Stimulated activated naive CD8-positive, alpha-beta T cell treated with anti-CD3 and anti-CD28 coated beads, Interleukin-15, amount 100 ng/mL, for 72 hours (primary cell): ENCODE data around the gene RPS6KA3.
A peak's percentile ranks its signal among the peaks of the same experiment; 100 is the strongest.
"Not testable (repeated sequence)": the region's sequence is repeated elsewhere in the genome, so short reads cannot be mapped to it uniquely, and the experiment has no call there.

ENCODE experiments used
- ATAC-seq: fragments of 150-1000 bp; cut with Tn5 transposase; 2 replicates; pipeline ENCODE4 v1.10.0; 2021; ENCODE audit warnings: mild to moderate bottlenecking, moderate library complexity
- DNase-seq, 2 donors: peaks; one replicate each; pipeline ENCODE4 v3.0.0; 2021 to 2022
- H3K27ac Mint-ChIP-seq, 2 donors: one replicate each; pipeline ENCODE4 v1.8.0; 2022; ENCODE audit warnings: mild to moderate bottlenecking in 2 of 2, mixed read lengths in 2 of 2, moderate library complexity in 2 of 2
- H3K27me3 Mint-ChIP-seq: one replicate; pipeline ENCODE4 v1.8.0; 2022; ENCODE audit warnings: mixed read lengths
- H3K4me1 Mint-ChIP-seq: one replicate; pipeline ENCODE4 v1.8.0; 2022; ENCODE audit warnings: mild to moderate bottlenecking, mixed read lengths
- H3K4me3 Mint-ChIP-seq, 2 donors: one replicate each; pipeline ENCODE4 v1.8.0; 2022; ENCODE audit warnings: mild to moderate bottlenecking in 2 of 2, mixed read lengths in 2 of 2, moderate library complexity in 1 of 2
- H3K9me3 Mint-ChIP-seq, 2 donors: one replicate each; pipeline ENCODE4 v1.8.0; 2022; ENCODE audit warnings: mixed read lengths in 2 of 2

RPS6KA3 gene

DNA sequence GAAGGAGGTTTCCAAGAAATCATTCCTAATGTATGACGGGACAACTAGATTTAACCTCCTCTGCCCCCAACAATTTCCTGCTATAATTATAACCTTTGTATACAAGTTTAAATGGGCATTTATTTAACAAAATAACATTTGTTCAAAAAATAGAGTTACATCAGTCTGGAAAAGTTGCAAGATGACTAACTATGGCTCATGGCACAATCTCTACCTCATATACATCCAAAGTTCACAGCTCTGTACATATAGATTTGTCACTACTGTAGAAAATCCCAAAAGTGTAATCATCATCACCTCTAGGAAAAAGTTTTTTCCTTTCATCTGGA is 3.8 kb upstream of the RPS6KA3 start:
- peaks cover 8% of the 10 kb centered on the region for H3K4me1 Mint-ChIP-seq

DNA sequence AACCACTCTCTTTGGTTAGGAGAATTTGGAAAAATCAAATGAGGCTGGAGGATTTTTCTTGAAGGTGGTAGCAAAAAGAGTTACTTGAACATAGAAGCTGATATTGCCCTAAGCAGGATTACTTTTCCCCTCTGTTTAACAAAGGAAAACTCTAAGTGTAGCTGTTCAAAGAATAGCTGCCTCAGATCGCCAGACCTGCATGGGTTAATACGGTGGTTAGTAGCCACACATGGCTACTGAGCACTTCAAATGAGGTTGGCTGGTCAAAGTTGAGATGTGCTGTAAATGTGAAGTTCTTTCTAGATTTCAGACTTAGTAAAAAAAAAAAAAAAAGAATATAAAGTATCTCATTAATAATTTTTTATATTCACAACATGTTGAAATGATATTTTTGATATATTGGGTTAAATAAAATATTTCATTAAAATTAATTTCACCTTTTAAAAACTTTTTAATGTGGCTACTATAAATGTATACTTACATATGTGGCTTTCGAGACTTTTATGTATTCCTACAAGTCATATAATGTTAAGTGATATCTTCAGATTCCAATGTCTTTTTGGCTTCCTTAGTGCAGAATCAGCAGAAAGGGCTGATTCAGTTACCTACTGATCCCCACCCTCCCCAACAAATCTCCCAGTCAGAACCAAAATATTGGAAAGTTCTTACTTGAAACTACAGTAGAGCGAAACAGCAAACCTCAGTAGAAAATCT is 3.3 kb upstream of the RPS6KA3 start:
- Mint-ChIP-seq H3K27me3 (no peaks in the 10 kb centered on the region), H3K9me3 (no peaks in the 10 kb centered on the region), H3K4me1 (peaks cover 8% of the 10 kb centered on the region), H3K27ac (peak overlapping the region in 1 of 2 donors; percentile 40), H3K4me3 (no peak overlapping the region)
- DNase-seq (no peak), ATAC-seq (no peak)

More for the DNA sequence above, 3.8 kb upstream of the RPS6KA3 start:
- ATAC-seq (no peak), DNase-seq (no peak)
- H3K27me3 Mint-ChIP-seq = no peaks in the 10 kb centered on the region
- H3K27ac Mint-ChIP-seq = peak overlapping the region in 1 of 2 donors; percentile 40
- H3K9me3 Mint-ChIP-seq = no peaks in the 10 kb centered on the region
- H3K4me3 Mint-ChIP-seq = no peak overlapping the region

DNA sequence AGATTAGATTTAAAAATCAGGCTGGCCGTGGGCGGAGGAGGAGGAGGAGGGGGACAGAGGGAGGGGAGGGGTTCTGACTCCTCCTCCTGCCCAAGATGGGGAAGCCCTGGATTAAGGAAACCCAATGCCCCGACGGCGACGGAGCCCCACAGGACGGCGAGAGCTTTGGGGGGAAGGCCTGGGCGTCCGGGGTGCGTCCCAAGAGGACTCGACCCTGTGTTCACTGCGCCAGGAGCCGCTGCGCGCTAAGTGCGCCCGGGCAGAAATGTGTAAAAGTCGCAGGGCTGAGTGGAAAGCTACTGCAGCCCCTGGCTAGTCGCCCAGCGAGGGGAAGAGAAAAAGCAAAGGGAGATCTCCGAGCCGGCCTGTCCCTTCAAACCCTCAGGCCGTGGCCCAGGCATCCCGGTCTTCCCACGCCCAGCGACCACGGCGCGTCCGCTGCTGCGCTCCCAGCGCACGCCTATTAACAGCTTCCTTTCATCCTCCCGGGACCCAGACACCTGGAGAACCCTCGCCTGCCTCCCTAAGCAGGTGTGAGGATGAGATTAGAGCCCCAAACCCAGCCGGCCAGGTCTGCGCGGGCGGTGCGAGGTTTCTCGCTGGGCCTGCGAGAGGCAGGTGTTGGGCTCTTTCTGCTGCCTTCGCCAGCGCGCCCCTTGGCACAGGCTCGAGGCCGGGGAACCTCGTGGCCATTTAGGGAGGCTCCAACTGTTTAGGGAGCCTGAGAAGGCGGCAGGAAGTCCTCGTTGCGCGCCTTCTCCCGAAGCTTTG is 1.4 kb upstream of the RPS6KA3 start:
- H3K27ac Mint-ChIP-seq = peak overlapping the region in 1 of 2 donors; percentile 98

DNA sequence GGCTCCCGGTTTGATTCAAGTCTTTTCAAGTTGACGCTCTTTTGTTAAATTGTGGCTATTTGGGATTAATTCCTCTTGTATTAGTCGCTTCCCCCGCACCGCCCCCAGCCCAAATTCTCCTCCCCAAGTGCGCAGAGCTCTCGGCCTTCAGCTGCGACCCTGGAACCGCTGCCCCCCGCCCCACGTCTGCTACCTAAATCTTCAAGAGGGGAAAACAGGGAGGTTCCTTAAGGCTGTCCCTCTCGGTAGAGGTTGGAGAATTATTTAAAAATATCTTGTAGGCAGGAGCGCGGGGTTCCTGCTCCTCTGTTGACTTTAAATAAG is 860 bp upstream of the RPS6KA3 start:
- Mint-ChIP-seq H3K4me1 (peaks cover 15% of the 10 kb centered on the region), H3K4me3 (peak overlapping the region; percentile 90 to 94), H3K27me3 (no peaks in the 10 kb centered on the region), H3K27ac (peak overlapping the region; percentile 91 to 98), H3K9me3 (no peaks in the 10 kb centered on the region)
- ATAC-seq (no peak), DNase-seq (no peak)

More for the DNA sequence above, 1.4 kb upstream of the RPS6KA3 start:
- Mint-ChIP-seq H3K4me3 (peak overlapping the region; percentile 90 to 94), H3K27me3 (no peaks in the 10 kb centered on the region), H3K4me1 (peaks cover 14% of the 10 kb centered on the region), H3K9me3 (no peaks in the 10 kb centered on the region)
- DNase-seq (peak in 1 of 2 donors; percentile 3), ATAC-seq (no peak)

DNA sequence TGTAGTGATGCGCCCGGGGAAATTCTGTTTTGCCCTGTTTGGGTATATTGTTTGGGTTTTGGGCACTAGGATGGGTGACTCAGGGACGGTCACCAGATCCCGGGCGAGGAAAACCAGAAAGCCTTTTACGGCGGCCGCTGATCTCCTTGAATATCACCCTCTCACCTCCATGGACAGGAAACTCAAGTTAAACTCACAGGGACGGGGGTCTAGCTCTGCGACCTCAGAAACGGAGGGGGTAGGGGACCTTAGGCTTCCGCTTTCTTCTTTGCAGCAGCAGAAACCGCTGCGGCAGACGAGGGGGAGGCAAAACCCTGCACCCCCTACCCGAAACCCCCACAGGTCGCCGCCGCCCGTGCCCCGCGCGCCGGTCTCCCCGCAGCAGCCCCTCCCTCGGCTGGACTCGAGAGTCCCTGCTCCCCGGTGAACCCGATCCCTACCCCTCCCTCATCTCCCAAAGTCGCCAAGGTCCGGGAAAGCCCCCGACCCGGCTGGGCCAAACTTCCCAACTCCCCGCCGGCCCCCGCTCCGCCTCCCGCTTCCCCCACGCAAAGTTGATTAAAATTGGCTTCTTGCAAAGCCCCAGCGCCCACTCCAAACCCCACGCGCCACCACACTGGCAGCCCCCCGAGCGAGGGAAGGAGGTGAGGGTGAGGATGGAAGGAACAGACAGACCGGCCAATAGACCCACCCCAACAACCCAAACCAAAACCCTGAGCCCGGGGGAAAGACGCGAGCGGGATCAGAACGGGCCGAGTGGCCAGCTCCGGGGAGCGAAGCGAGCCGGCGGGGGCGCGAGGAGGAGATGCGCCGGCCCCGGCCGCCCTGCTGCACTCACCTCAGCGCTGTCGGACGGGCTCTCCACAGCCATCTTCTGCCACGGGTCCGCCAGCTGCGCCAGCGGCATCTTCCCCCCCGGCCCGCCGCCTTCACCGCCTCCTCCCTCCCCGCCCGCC is 705 bp downstream of the RPS6KA3 start:
- ATAC-seq = peak; percentile 18
- peaks cover 22% of the 10 kb centered on the region for H3K4me1 Mint-ChIP-seq
- no peaks in the 10 kb centered on the region for H3K27me3 Mint-ChIP-seq
- peak overlapping the region; percentile 82 to 91 for H3K4me3 Mint-ChIP-seq
- H3K9me3 Mint-ChIP-seq = no peaks in the 10 kb centered on the region
- peak overlapping the region; percentile 95 to 98 for H3K27ac Mint-ChIP-seq
- DNase-seq = peak; percentile 43 to 53

DNA sequence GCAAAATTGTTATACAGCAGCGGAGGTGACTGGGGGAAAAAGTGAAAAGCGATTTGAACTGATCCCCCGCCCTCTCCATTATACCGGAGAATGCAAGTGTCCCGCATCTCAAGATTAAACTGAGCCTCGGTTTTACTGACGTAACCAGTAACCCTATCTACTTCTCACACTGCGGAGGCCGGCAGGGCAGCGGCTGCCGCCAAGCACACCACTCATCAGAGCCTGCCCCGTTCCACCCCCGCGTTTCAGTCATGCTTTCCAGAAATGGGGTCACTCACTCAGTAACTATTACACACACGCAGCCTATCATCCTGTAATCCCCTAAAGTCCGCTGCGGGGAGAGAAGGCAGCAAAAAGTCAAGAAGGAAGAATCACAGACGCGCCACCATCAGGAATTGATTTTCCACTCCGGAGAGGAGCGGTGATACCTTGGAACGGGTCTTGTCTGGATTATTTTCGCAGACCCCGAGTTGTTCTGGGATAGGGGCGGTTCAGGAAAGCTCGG is 1.4 kb downstream of the RPS6KA3 start:
- peak overlapping the region; percentile 82 to 91 for H3K4me3 Mint-ChIP-seq

DNA sequence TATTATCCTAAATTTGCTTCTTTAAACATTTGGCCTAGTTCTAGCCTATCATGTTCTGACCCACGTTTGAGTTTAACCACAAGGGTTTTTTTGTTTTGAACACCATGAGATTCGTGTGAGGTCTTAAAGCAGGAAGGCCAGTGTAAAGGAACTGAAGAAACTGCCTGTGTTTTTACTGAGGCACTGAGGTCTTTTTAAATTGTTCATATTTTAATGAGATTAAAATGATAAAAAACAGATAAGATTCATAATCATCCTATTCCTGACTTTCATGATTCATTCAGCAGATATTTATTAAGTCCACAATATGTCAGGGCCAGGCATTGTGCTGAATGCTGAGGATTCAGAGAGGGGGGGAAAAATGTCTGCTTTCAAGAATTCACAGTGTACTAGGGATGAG is 3.2 kb downstream of the RPS6KA3 start:
- DNase-seq (no peak), ATAC-seq (no peak)
- peak overlapping the region; percentile 22 to 63 for H3K27ac Mint-ChIP-seq
- H3K27me3 Mint-ChIP-seq = no peaks in the 10 kb centered on the region
- peaks cover 32% of the 10 kb centered on the region for H3K4me1 Mint-ChIP-seq
- H3K4me3 Mint-ChIP-seq = peak overlapping the region; percentile 76 to 91
- H3K9me3 Mint-ChIP-seq = no peaks in the 10 kb centered on the region

More for the DNA sequence above, 1.4 kb downstream of the RPS6KA3 start:
- peak; percentile 75 to 87 for DNase-seq
- no peaks in the 10 kb centered on the region for H3K27me3 Mint-ChIP-seq
- peak overlapping the region; percentile 95 to 98 for H3K27ac Mint-ChIP-seq
- H3K4me1 Mint-ChIP-seq = peaks cover 25% of the 10 kb centered on the region
- peak; percentile 83 for ATAC-seq
- H3K9me3 Mint-ChIP-seq = no peaks in the 10 kb centered on the region

DNA sequence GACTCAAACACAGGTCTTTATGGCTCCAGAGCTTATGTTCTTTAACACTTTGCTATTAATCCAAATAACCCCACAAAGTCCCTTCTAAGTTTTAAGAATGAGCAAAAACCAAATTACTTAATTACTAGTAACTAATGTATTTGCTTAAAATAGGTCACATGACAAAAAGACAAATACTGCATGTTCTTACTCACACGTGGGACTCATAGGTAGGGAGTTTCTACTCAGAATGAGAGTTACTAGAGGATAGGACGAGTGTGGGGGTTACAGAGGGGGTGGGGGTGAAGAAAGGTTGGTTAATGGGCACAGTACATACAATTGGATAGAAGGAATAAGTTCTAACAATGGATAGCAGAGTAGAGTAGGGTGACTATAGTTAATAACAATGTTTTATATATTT is 5.8 kb downstream of the RPS6KA3 start:
- H3K27ac Mint-ChIP-seq = no peak overlapping the region
- ATAC-seq (no peak), DNase-seq (no peak)
- H3K9me3 Mint-ChIP-seq = no peaks in the 10 kb centered on the region
- peak overlapping the region in 1 of 2 donors; percentile 62 for H3K4me3 Mint-ChIP-seq
- H3K4me1 Mint-ChIP-seq = peaks cover 36% of the 10 kb centered on the region
- H3K27me3 Mint-ChIP-seq = no peaks in the 10 kb centered on the region

DNA sequence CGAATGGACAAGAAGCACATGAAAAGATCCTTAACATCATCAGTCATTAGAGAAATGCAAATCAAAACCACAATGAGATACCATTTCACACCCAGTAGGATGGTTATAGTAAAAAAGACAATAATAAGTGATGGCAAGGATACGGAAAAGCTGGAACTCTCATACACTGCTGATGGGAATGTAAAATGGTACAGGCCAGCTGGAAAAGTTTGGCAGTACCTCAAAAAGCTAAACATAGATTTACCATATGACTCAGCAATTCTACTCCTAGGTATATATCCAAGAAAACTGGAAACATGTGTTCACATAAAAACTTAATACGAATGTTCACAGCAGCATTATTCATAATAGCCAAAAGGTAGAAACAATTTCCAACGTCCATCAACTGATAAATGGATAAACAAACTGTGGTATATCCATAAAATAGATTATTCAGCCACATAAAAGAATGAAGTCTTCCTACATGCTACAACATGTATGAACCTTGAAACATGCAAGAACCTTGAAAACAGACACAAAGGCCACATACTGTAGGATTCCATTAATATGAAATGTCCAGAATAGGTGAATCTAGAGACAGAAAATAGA is 11.9 kb downstream of the RPS6KA3 start:
- no peaks in the 10 kb centered on the region for H3K27me3 Mint-ChIP-seq
- peaks cover 45% of the 10 kb centered on the region for H3K4me1 Mint-ChIP-seq
- no peaks in the 10 kb centered on the region for H3K9me3 Mint-ChIP-seq
- H3K4me3 Mint-ChIP-seq = no peak overlapping the region
- no peak for ATAC-seq
- H3K27ac Mint-ChIP-seq = no peak overlapping the region
- no peak for DNase-seq

DNA sequence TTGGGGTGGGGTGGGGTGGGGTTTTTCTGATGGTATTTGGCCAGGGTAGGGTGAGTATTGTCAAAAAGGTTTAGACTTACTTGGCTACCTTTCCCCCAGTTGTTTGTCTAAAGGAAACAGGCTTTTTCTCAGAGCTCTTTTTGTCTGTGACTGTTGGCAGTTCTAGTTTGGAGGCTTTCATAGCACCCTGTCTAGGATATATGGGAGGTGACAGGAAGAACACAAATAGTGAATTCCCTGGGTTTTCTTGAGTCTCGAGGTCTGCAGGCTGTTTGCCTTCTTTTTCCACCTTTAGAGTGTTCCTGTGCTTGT is 13.5 kb downstream of the RPS6KA3 start:
- no peak overlapping the region for H3K4me3 Mint-ChIP-seq
- no peak for DNase-seq
- peak; percentile 37 for ATAC-seq
- H3K27ac Mint-ChIP-seq = no peak overlapping the region
- H3K27me3 Mint-ChIP-seq = no peaks in the 10 kb centered on the region
- H3K9me3 Mint-ChIP-seq = no peaks in the 10 kb centered on the region
- peaks cover 52% of the 10 kb centered on the region for H3K4me1 Mint-ChIP-seq

DNA sequence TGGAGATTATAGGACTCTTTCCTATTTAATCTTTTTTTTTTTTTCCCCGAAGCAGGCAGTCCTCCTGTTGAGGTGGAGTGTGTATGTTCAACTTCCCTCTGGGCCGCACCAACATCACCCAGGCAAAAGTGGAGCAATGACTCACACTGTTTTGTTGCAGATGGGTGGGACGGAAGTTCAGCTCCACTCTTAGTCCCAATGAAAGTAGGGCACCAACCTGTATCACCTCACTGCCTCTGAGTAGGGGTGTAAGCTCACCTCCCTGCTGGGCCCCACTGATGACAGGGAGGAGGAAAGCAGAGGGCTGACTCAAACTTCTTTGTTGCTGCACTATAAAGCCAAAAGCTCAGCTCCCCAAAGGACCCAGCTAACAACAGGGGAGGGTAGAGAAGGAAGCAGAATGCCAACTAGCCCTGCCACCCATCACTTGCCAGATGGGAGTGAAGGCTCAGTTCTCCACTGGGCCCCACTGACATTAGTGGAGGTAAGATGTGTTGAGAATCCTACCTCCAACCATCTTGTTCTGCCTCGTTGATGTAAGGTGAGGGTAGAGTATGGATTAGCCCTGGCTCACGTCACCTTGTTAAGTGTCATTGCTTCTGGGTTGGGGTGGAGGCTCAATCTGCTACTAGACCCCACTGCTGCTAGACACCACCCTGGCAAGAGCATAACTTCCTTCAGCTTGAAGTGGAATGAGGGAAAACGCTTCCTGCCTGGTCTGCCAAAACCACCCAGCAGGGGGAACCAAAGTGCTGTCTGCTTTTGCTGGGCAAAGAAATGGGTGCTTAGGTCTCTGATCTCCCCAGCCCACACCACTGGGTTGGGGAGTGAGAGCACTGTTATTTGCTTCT is 14.1 kb downstream of the RPS6KA3 start:
- H3K27ac Mint-ChIP-seq = peak overlapping the region in 1 of 2 donors; percentile 27
- ATAC-seq (peak; percentile 80), DNase-seq (peak; percentile 55 to 57)
- H3K4me1 Mint-ChIP-seq = peaks cover 52% of the 10 kb centered on the region
- H3K9me3 Mint-ChIP-seq = no peaks in the 10 kb centered on the region
- no peak overlapping the region for H3K4me3 Mint-ChIP-seq
- no peaks in the 10 kb centered on the region for H3K27me3 Mint-ChIP-seq

DNA sequence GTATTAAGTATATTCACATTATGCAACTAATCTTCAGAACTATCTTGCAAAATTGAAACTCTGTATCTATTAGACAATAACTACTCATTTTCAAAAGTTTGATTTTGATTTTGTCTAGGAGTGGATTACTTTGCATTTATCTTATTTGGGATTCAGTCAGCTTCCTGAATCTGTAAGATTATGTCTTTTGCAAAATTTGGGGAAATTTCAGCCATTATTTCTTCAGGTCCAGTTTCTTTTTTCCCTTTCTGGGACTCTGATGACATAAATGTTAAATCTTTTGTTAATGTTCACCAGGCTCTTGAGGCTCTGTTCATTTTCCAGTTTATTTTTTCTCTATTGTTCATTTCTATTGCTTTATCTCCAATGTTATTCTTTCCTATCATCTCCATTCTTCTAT is 15.0 kb downstream of the RPS6KA3 start:
- Mint-ChIP-seq H3K4me1 (peaks cover 48% of the 10 kb centered on the region), H3K4me3 (no peak overlapping the region), H3K27me3 (no peaks in the 10 kb centered on the region), H3K27ac (no peak overlapping the region), H3K9me3 (no peaks in the 10 kb centered on the region)
- ATAC-seq = no peak
- DNase-seq = no peak

DNA sequence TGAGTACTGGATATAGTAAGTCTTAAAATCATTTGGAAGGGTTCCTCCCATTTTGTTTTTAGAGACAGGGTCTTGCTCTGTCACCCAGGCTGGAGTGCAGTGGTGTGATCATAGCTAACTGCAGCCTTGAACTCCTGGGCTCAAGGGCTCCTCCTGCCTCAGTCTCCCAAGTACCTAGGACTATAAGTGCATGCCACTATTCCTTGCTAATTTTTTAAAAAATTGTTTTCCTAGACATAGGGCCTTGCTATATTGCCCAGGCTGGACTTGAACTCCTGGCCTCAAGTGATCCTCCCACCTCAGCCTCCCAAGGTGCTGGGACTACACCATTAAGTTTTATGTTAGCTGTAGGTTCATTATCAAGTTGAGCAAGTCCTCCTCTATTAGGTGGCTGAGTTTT is 16.6 kb downstream of the RPS6KA3 start:
- not testable (repeated sequence) for DNase-seq, H3K4me3 Mint-ChIP-seq, H3K27ac Mint-ChIP-seq, H3K27me3 Mint-ChIP-seq, H3K9me3 Mint-ChIP-seq, ATAC-seq
- H3K4me1 Mint-ChIP-seq = peaks cover 40% of the 10 kb centered on the region

DNA sequence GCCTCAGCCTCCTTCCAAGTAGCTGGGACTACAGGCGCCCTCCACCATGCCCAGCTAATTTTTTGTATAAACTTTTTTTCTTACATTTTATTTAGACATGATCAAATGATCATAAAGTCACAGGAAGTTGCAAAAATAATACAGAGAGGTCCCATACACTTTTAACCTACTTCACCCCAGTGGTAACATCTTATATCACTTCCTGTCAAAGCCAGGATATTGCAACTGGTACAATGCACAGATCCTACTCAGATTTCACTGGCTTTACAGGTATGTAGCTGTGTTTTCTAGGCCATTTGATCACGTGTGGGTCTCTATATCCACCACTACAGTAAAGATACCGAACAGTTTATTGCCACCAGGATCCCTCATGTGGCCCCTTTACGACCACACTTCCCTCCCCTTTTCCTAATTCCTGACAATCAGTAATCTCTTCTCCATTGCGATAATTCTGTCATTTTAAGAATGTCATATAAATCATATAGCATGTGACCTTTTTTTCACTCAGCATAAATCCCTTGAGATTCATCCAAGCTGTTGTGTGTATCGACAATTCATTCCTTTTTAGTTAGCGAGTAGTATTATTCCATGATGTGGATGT is 18.0 kb downstream of the RPS6KA3 start:
- Mint-ChIP-seq H3K9me3 (no peaks in the 10 kb centered on the region), H3K4me3 (no peak overlapping the region), H3K4me1 (peaks cover 31% of the 10 kb centered on the region), H3K27me3 (no peaks in the 10 kb centered on the region), H3K27ac (no peak overlapping the region)
- ATAC-seq = no peak
- DNase-seq = no peak
